ENCODE data around the gene LIM2. TPM values are rescaled to one million over a fixed set of nuclear protein-coding genes. Genes with fewer than 3 reads are reported as not detected.

Gene LIM2
- total RNA-seq, 1 experiment from 2014 or later = not detected

DNA sequence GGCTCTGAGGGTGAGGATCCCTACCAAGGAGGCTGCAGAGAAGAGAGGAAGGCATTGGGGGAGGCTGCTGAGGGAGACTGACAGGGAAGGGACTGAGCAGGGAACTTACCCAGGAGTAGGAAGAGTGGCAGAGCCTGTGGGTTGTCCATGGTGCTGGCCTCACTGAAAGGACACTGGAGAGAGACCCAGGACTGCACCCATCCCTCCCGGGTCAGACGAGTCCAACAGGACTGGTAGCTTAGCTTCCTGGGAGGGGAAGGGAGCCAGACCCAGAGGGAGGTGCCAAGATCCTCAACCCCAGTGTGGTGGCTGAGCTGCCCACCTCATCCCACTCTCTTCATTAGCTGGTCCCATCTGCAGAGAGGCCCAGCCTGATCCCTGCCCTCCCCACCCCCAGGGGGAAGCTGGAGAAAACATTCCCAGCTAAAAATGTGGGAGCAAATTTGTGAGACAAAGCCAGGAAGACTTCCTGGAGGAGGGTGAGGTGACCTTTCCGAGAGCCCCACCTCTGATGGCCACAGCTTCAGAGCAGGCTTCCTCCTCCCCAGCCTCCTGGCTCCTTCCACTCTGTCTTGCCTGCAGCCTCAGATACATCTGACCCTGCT, 45.7 kb downstream of the LIM2 start, which contains the start of gene VSIG10L:
Gene VSIG10L, minus strand, starts transcription at position 164 of the 605 bp plus-strand sequence. Its CDS starts 15 bp downstream, at position 149.
- CTCF ChIA-PET = interaction anchor here (0.7 to 4.6 kb wide), 7 partner anchors 22 to 319 kb away, joined by 3 to 37 read pairs (median 4); no protein-coding TSS in a partner anchor
- H3K4me3 Mint-ChIP-seq = peak within 1 kb of the TSS; percentile 71

DNA sequence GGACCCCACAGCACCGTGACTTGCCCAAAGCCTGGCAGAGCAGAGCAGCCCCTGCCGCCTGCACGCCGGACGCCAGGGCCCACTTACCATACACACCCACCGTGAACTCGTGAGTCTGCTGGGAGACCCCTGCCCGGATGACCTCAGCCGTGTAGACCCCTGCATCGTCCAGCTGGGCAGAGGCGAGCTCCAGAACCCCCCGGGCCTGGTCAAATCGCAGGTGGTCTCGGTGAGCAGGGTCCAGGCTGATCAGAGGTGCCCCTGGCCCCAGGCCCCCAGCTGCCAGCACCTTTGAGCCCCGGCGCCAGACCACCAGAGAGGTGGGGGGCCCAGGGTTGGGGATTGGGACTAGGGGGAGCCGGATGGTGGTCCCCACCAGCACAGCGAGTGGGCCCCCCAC, 46.7 kb downstream of the LIM2 start:
- no peak overlapping the region for H3K27ac Mint-ChIP-seq
- H3K9me3 Mint-ChIP-seq = no peaks in the 10 kb centered on the region
- peak overlapping the region; percentile 71 for H3K4me3 Mint-ChIP-seq
- no peak for DNase-seq (ENCODE audit: low spot score)
- peaks cover 11% of the 10 kb centered on the region for H3K36me3 Mint-ChIP-seq
- ChIA-PET CTCF (interaction anchor here (0.7 to 4.6 kb wide), 10 partner anchors 23 to 320 kb away, joined by 3 to 37 read pairs (median 5); partner anchors contain the start of gene C19orf84), POLR2A (interaction anchor here (1.3 kb wide), 1 partner anchor 26 kb away, joined by 5 read pairs; no protein-coding TSS in a partner anchor)
- ATAC-seq = no peak
- peaks cover 32% of the 10 kb centered on the region for H3K4me1 Mint-ChIP-seq
- H3K27me3 Mint-ChIP-seq (ENCODE audit: low read depth) = peaks cover 26% of the 10 kb centered on the region
- TF ChIP-seq, protein P1, sequence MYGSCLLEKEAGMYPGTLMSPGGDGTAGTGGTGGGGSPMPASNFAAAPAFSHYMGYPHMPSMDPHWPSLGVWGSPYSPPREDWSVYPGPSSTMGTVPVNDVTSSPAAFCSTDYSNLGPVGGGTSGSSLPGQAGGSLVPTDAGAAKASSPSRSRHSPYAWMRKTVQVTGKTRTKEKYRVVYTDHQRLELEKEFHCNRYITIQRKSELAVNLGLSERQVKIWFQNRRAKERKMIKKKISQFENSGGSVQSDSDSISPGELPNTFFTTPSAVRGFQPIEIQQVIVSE (CRISPR knock-in tag; IDR thresholded peaks at IDR 0.05; ENCODE audit: borderline replicate concordance) = no peak
- TF ChIP-seq, protein P2, sequence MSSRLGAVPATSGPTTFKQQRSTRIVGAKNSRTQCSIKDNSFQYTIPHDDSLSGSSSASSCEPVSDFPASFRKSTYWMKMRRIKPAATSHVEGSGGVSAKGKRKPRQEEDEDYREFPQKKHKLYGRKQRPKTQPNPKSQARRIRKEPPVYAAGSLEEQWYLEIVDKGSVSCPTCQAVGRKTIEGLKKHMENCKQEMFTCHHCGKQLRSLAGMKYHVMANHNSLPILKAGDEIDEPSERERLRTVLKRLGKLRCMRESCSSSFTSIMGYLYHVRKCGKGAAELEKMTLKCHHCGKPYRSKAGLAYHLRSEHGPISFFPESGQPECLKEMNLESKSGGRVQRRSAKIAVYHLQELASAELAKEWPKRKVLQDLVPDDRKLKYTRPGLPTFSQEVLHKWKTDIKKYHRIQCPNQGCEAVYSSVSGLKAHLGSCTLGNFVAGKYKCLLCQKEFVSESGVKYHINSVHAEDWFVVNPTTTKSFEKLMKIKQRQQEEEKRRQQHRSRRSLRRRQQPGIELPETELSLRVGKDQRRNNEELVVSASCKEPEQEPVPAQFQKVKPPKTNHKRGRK (CRISPR knock-in tag; IDR thresholded peaks at IDR 0.05; ENCODE audit: borderline replicate concordance) = no peak
- TF ChIP-seq, protein P3, sequence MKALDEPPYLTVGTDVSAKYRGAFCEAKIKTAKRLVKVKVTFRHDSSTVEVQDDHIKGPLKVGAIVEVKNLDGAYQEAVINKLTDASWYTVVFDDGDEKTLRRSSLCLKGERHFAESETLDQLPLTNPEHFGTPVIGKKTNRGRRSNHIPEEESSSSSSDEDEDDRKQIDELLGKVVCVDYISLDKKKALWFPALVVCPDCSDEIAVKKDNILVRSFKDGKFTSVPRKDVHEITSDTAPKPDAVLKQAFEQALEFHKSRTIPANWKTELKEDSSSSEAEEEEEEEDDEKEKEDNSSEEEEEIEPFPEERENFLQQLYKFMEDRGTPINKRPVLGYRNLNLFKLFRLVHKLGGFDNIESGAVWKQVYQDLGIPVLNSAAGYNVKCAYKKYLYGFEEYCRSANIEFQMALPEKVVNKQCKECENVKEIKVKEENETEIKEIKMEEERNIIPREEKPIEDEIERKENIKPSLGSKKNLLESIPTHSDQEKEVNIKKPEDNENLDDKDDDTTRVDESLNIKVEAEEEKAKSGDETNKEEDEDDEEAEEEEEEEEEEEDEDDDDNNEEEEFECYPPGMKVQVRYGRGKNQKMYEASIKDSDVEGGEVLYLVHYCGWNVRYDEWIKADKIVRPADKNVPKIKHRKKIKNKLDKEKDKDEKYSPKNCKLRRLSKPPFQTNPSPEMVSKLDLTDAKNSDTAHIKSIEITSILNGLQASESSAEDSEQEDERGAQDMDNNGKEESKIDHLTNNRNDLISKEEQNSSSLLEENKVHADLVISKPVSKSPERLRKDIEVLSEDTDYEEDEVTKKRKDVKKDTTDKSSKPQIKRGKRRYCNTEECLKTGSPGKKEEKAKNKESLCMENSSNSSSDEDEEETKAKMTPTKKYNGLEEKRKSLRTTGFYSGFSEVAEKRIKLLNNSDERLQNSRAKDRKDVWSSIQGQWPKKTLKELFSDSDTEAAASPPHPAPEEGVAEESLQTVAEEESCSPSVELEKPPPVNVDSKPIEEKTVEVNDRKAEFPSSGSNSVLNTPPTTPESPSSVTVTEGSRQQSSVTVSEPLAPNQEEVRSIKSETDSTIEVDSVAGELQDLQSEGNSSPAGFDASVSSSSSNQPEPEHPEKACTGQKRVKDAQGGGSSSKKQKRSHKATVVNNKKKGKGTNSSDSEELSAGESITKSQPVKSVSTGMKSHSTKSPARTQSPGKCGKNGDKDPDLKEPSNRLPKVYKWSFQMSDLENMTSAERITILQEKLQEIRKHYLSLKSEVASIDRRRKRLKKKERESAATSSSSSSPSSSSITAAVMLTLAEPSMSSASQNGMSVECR (CRISPR knock-in tag; IDR thresholded peaks at IDR 0.05; ENCODE audit: borderline replicate concordance) = no peak
- TF ChIP-seq TCF7 (CRISPR knock-in tag; IDR thresholded peaks at IDR 0.05; ENCODE audit: low read depth) (no peak), NR3C1 (CRISPR knock-in tag; conservative IDR thresholded peaks at IDR 0.05; ENCODE audit: low read depth) (no peak), SP1 (CRISPR knock-in tag; conservative IDR thresholded peaks at IDR 0.05) (no peak), NR1H2 (CRISPR knock-in tag; IDR thresholded peaks at IDR 0.05) (no peak), FOXJ3 (CRISPR knock-in tag; IDR thresholded peaks at IDR 0.05; ENCODE audit: borderline replicate concordance) (no peak), OVOL2 (CRISPR knock-in tag; IDR thresholded peaks at IDR 0.05; ENCODE audit: borderline replicate concordance) (no peak), ESRRA (CRISPR knock-in tag; IDR thresholded peaks at IDR 0.05; ENCODE audit: borderline replicate concordance) (no peak), MXD4 (CRISPR knock-in tag; IDR thresholded peaks at IDR 0.05; ENCODE audit: borderline replicate concordance) (no peak), ZNF423 (CRISPR knock-in tag; IDR thresholded peaks at IDR 0.05) (no peak)
- TF ChIP-seq, protein P4, sequence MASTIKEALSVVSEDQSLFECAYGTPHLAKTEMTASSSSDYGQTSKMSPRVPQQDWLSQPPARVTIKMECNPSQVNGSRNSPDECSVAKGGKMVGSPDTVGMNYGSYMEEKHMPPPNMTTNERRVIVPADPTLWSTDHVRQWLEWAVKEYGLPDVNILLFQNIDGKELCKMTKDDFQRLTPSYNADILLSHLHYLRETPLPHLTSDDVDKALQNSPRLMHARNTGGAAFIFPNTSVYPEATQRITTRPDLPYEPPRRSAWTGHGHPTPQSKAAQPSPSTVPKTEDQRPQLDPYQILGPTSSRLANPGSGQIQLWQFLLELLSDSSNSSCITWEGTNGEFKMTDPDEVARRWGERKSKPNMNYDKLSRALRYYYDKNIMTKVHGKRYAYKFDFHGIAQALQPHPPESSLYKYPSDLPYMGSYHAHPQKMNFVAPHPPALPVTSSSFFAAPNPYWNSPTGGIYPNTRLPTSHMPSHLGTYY (CRISPR knock-in tag; IDR thresholded peaks at IDR 0.05) = no peak

More for the DNA sequence above, 45.7 kb downstream of the LIM2 start, which contains the start of gene VSIG10L:
- Mint-ChIP-seq H3K27ac (peak within 1 kb of the TSS; percentile 35), H3K4me1 (peaks cover 32% of the 10 kb centered on the region), H3K9me3 (no peaks in the 10 kb centered on the region), H3K36me3 (peaks cover 7% of the 10 kb centered on the region), H3K27me3 (ENCODE audit: low read depth) (peaks cover 26% of the 10 kb centered on the region)
- POLR2A ChIA-PET = interaction anchor here (0.6 to 1.3 kb wide), 4 partner anchors 24 to 80 kb away, joined by 3 to 5 read pairs (median 4); partner anchors contain the start of gene ETFB
- ATAC-seq (no peak), DNase-seq (ENCODE audit: low spot score) (no peak)
- TF ChIP-seq, protein P5, sequence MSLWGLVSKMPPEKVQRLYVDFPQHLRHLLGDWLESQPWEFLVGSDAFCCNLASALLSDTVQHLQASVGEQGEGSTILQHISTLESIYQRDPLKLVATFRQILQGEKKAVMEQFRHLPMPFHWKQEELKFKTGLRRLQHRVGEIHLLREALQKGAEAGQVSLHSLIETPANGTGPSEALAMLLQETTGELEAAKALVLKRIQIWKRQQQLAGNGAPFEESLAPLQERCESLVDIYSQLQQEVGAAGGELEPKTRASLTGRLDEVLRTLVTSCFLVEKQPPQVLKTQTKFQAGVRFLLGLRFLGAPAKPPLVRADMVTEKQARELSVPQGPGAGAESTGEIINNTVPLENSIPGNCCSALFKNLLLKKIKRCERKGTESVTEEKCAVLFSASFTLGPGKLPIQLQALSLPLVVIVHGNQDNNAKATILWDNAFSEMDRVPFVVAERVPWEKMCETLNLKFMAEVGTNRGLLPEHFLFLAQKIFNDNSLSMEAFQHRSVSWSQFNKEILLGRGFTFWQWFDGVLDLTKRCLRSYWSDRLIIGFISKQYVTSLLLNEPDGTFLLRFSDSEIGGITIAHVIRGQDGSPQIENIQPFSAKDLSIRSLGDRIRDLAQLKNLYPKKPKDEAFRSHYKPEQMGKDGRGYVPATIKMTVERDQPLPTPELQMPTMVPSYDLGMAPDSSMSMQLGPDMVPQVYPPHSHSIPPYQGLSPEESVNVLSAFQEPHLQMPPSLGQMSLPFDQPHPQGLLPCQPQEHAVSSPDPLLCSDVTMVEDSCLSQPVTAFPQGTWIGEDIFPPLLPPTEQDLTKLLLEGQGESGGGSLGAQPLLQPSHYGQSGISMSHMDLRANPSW (CRISPR knock-in tag; conservative IDR thresholded peaks at IDR 0.05; ENCODE audit: low read depth) = no peak
- no peak for TF ChIP-seq MYBL2 (CRISPR knock-in tag; IDR thresholded peaks at IDR 0.05)
- TF ChIP-seq, protein P6, sequence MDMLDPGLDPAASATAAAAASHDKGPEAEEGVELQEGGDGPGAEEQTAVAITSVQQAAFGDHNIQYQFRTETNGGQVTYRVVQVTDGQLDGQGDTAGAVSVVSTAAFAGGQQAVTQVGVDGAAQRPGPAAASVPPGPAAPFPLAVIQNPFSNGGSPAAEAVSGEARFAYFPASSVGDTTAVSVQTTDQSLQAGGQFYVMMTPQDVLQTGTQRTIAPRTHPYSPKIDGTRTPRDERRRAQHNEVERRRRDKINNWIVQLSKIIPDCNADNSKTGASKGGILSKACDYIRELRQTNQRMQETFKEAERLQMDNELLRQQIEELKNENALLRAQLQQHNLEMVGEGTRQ (CRISPR knock-in tag; IDR thresholded peaks at IDR 0.05) = no peak
- TF ChIP-seq, protein P7, sequence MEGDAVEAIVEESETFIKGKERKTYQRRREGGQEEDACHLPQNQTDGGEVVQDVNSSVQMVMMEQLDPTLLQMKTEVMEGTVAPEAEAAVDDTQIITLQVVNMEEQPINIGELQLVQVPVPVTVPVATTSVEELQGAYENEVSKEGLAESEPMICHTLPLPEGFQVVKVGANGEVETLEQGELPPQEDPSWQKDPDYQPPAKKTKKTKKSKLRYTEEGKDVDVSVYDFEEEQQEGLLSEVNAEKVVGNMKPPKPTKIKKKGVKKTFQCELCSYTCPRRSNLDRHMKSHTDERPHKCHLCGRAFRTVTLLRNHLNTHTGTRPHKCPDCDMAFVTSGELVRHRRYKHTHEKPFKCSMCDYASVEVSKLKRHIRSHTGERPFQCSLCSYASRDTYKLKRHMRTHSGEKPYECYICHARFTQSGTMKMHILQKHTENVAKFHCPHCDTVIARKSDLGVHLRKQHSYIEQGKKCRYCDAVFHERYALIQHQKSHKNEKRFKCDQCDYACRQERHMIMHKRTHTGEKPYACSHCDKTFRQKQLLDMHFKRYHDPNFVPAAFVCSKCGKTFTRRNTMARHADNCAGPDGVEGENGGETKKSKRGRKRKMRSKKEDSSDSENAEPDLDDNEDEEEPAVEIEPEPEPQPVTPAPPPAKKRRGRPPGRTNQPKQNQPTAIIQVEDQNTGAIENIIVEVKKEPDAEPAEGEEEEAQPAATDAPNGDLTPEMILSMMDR (IDR thresholded peaks at IDR 0.05) = no peak

All from WTC11 (cell line).